ENCODE results near the gene SMYD3. TPM values are rescaled to one million over a fixed set of nuclear protein-coding genes. Genes with fewer than 3 reads are reported as not detected.

Gene SMYD3
- total and polyA plus RNA-seq, 9 donors: 10.8 to 24.0 (median 13.7) TPM

GRCh38 chr1:246128494-246129069 lies 378.5 kb downstream of the SMYD3 start:
- Histone ChIP-seq H3K27me3 (no peaks in the 10 kb centered on the region), H3K36me3 (no peaks in the 10 kb centered on the region), H3K4me3 (no peak overlapping the region), H3K9me3 (no peaks in the 10 kb centered on the region), H3K27ac (no peak overlapping the region), H3K4me1 (ENCODE audit: insufficient read depth) (no peaks in the 10 kb centered on the region)
- no peak for DNase-seq
- WGBS, 3 donors: 97 to 98% (median 98%) methylated on average over 9 of the region's 9 CpGs
- TF ChIP-seq CTCF (IDR thresholded peaks at IDR 0.05): no peak
- TF ChIP-seq EP300 (IDR thresholded peaks at IDR 0.05): no peak
- no peak for TF ChIP-seq POLR2A (IDR thresholded peaks at IDR 0.05)
- intact Hi-C loops (cut with DNase I): no loop called here

- no peaks in the 10 kb centered on the region for H3K27me3 ChIP-seq
- no peak for TF ChIP-seq EP300 (IDR thresholded peaks at IDR 0.05)
- no peak for TF ChIP-seq CTCF (IDR thresholded peaks at IDR 0.05)
- TF ChIP-seq POLR2A (IDR thresholded peaks at IDR 0.05): no peak
- no peak for DNase-seq
- H3K4me1 ChIP-seq (ENCODE audit: insufficient read depth): no peaks in the 10 kb centered on the region
- H3K27ac ChIP-seq: no peak overlapping the region
- no peak overlapping the region for H3K4me3 ChIP-seq
- intact Hi-C loops (cut with DNase I): no loop called here
- H3K9me3 ChIP-seq: no peaks in the 10 kb centered on the region
- H3K36me3 ChIP-seq: no peaks in the 10 kb centered on the region
These were observed 380.5 kb downstream of the SMYD3 start for GRCh38 chr1:246126580-246126979.

GRCh38 chr1:246122071-246122470 lies 385.0 kb downstream of the SMYD3 start:
- H3K27me3 ChIP-seq: no peaks in the 10 kb centered on the region
- H3K27ac ChIP-seq: no peak overlapping the region
- H3K36me3 ChIP-seq: no peaks in the 10 kb centered on the region
- no peak for TF ChIP-seq CTCF (IDR thresholded peaks at IDR 0.05)
- 95 to 100% (median 95%) methylated on average over 3 of the region's 3 CpGs for WGBS, 3 donors
- intact Hi-C loops (cut with DNase I): no loop called here
- H3K9me3 ChIP-seq: no peaks in the 10 kb centered on the region
- DNase-seq: no peak
- peaks cover 1% of the 10 kb centered on the region for H3K4me1 ChIP-seq (ENCODE audit: insufficient read depth)
- no peak overlapping the region for H3K4me3 ChIP-seq

- intact Hi-C loops (cut with DNase I): no loop called here
- Histone ChIP-seq H3K4me1 (ENCODE audit: insufficient read depth) (peaks cover 1% of the 10 kb centered on the region), H3K4me3 (no peak overlapping the region), H3K27ac (no peak overlapping the region), H3K27me3 (no peaks in the 10 kb centered on the region), H3K9me3 (no peaks in the 10 kb centered on the region), H3K36me3 (no peaks in the 10 kb centered on the region)
- 69 to 76% (median 72%) methylated on average over 4 of the region's 4 CpGs for WGBS, 3 donors
- TF ChIP-seq CTCF (IDR thresholded peaks at IDR 0.05): no peak
- no peak for TF ChIP-seq EP300 (IDR thresholded peaks at IDR 0.05)
- TF ChIP-seq POLR2A (IDR thresholded peaks at IDR 0.05): no peak
- DNase-seq: no peak
These were observed 385.5 kb downstream of the SMYD3 start for GRCh38 chr1:246121533-246121932.
